IMR-90 (cell line): Measurements from ENCODE around the gene PNCK. TPM values are rescaled to one million over a fixed set of nuclear protein-coding genes. Genes with fewer than 3 reads are reported as not detected.

Experiments
- ATAC-seq: fragments of 200-7000 bp; cut with Tn5 transposase; 2 replicates; pipeline ENCODE4 v1.9.1; 2020; ENCODE audit warnings: low read depth, mild to moderate bottlenecking, moderate library complexity
- BruUV-seq: library from RNA; stranded (reverse); fragments of 400-500 nt; replicated peaks from 2 replicates; lab custom pipeline; 2021; lab: Mats Ljungman, UMichigan
- CTCF ChIA-PET: fragments of 300-600 bp; formaldehyde crosslinking; extraction: SDS; loops from one replicate; lab custom pipeline; 2021; ENCODE audit warnings: antibody characterized with exemption; lab: Yijun Ruan, JAX
- POLR2A ChIA-PET: fragments of 300-600 bp; sonication (Branson Sonifier 250); formaldehyde crosslinking; loops from one replicate; lab custom pipeline; 2022; ENCODE audit warnings: antibody characterized with exemption; ENCODE audit not compliant: unreplicated experiment; lab: Charles Lee
- DNase-seq: peaks from one replicate; pipeline ENCODE4 v3.0.0; 2013
- H2AFZ ChIP-seq: replicated peaks from 2 replicates; pipeline ENCODE3; 2013; ENCODE audit warnings: low read length, mild to moderate bottlenecking; ENCODE audit not compliant: poor library complexity
- H2AK5ac ChIP-seq: 2 replicates; pipeline ENCODE4 v1.6.1; 2013; ENCODE audit warnings: low read depth, low read length, inconsistent platforms
- H2AK9ac ChIP-seq: replicated peaks from 2 replicates; pipeline ENCODE3; 2013; ENCODE audit warnings: mild to moderate bottlenecking, low read depth, low read length, moderate library complexity; ENCODE audit not compliant: poor library complexity
- H2BK120ac ChIP-seq: 2 replicates; pipeline ENCODE4 v1.6.1; 2013; ENCODE audit warnings: low read depth, low read length, inconsistent platforms
- H2BK15ac ChIP-seq: 3 replicates; pipeline ENCODE4 v1.6.1; 2013; ENCODE audit warnings: low read depth, low read length, inconsistent platforms
- H2BK20ac ChIP-seq: 2 replicates; pipeline ENCODE4 v1.6.1; 2013; ENCODE audit warnings: low read depth, mild to moderate bottlenecking, inconsistent platforms, low read length, moderate library complexity
- H2BK5ac ChIP-seq: 2 replicates; pipeline ENCODE4 v1.6.1; 2013; ENCODE audit warnings: mild to moderate bottlenecking, low read depth, low read length, inconsistent platforms; ENCODE audit not compliant: poor library complexity, severe bottlenecking
- H3K14ac ChIP-seq: replicated peaks from 2 replicates; pipeline ENCODE4 v1.6.1; 2013; ENCODE audit warnings: low read depth, low read length, inconsistent platforms
- H3K18ac ChIP-seq: 2 replicates; pipeline ENCODE4 v1.6.1; 2013; ENCODE audit warnings: low read depth, low read length, control low read depth
- H3K23ac ChIP-seq: 2 replicates; pipeline ENCODE4 v1.6.1; 2013; ENCODE audit warnings: low read depth, low read length, inconsistent platforms
- H3K27ac ChIP-seq: 2 replicates; pipeline ENCODE4 v1.5.1; 2013; ENCODE audit warnings: mild to moderate bottlenecking, control low read depth, low read length; ENCODE audit not compliant: insufficient read depth
- H3K27me3 ChIP-seq: 2 replicates; pipeline ENCODE4 v1.6.1; 2013; ENCODE audit warnings: low read length; ENCODE audit not compliant: control insufficient read depth, insufficient read depth
- H3K36me3 ChIP-seq: 2 replicates; pipeline ENCODE4 v1.6.1; 2013; ENCODE audit warnings: low read length, mixed read lengths; ENCODE audit not compliant: control insufficient read depth, insufficient read depth
- H3K4ac ChIP-seq: 2 replicates; pipeline ENCODE4 v1.6.1; 2013; ENCODE audit warnings: low read depth, low read length, inconsistent platforms
- H3K4me1 ChIP-seq: 2 replicates; pipeline ENCODE4 v1.6.1; 2013; ENCODE audit warnings: low read length, mixed read lengths; ENCODE audit not compliant: control insufficient read depth, insufficient read depth
- H3K4me2 ChIP-seq: 2 replicates; pipeline ENCODE4 v1.6.1; 2013; ENCODE audit warnings: low read depth, mild to moderate bottlenecking, control low read depth, low read length, moderate library complexity
- H3K4me3 ChIP-seq: 2 replicates; pipeline ENCODE4 v1.5.1; 2013; ENCODE audit warnings: low read depth, mild to moderate bottlenecking, control low read depth, low read length, moderate library complexity; ENCODE audit not compliant: insufficient read depth
- H3K56ac ChIP-seq: 2 replicates; pipeline ENCODE4 v1.6.1; 2013; ENCODE audit warnings: low read length, inconsistent platforms; ENCODE audit not compliant: insufficient read depth; ENCODE audit errors: extremely low read depth
- H3K79me1 ChIP-seq, 2 experiments: 2 replicates each; pipeline ENCODE4 v1.6.1; 2013; ENCODE audit warnings: low read length in 2 of 2, inconsistent platforms in 1 of 2, low read depth in 1 of 2
- H3K9ac ChIP-seq: 2 replicates; pipeline ENCODE4 v1.6.1; 2013; ENCODE audit warnings: low read depth, low read length, control low read depth
- H3K9me1 ChIP-seq: 2 replicates; pipeline ENCODE4 v1.6.1; 2013; ENCODE audit warnings: low read length, inconsistent platforms; ENCODE audit not compliant: insufficient read depth
- H3K9me3 ChIP-seq: 2 replicates; pipeline ENCODE4 v1.6.1; 2013; ENCODE audit warnings: low read length; ENCODE audit not compliant: control insufficient read depth, insufficient read depth
- H4K20me1 ChIP-seq: 2 replicates; pipeline ENCODE4 v1.6.1; 2013; ENCODE audit warnings: low read length, inconsistent platforms; ENCODE audit not compliant: insufficient read depth
- H4K5ac ChIP-seq: 2 replicates; pipeline ENCODE4 v1.6.1; 2013; ENCODE audit warnings: mild to moderate bottlenecking, low read depth, low read length, control low read depth
- H4K8ac ChIP-seq, 2 experiments: 2 replicates each; pipeline ENCODE4 v1.6.1; 2013; ENCODE audit warnings: low read depth in 2 of 2, low read length in 2 of 2, control low read depth in 1 of 2, inconsistent platforms in 1 of 2
- H4K91ac ChIP-seq: 2 replicates; pipeline ENCODE4 v1.6.1; 2013; ENCODE audit warnings: low read depth, low read length, inconsistent platforms; ENCODE audit not compliant: insufficient read depth
- BHLHE40 ChIP-seq: fragments of 150-350 bp; IDR thresholded peaks from 2 replicates; pipeline ENCODE4 v1.6.1; 2016; ENCODE audit warnings: mild to moderate bottlenecking, low read depth, low read length
- CEBPB ChIP-seq: IDR thresholded peaks from 2 replicates; pipeline ENCODE4 v1.6.1; 2012; ENCODE audit warnings: low read depth, low read length, improper control_type of control experiment
- CHD1 ChIP-seq: IDR thresholded peaks from 2 replicates; pipeline ENCODE4 v1.6.1; 2012; ENCODE audit warnings: low read depth, low read length, improper control_type of control experiment
- FOS ChIP-seq: fragments of 150-350 bp; IDR thresholded peaks from 2 replicates; pipeline ENCODE4 v1.6.1; 2016; ENCODE audit warnings: low read depth, low read length
- MAFK ChIP-seq: IDR thresholded peaks from 2 replicates; pipeline ENCODE4 v1.6.1; 2012; ENCODE audit warnings: low read depth, low read length, improper control_type of control experiment
- MAZ ChIP-seq: IDR thresholded peaks from 2 replicates; pipeline ENCODE4 v1.6.1; 2012; ENCODE audit warnings: low read depth, mild to moderate bottlenecking, low read length, improper control_type of control experiment, moderate library complexity, borderline replicate concordance
- MXI1 ChIP-seq: IDR thresholded peaks from 2 replicates; pipeline ENCODE4 v1.6.1; 2012; ENCODE audit warnings: low read depth, mild to moderate bottlenecking, low read length, moderate library complexity, borderline replicate concordance
- NFE2L2 ChIP-seq: fragments of 150-350 bp; IDR thresholded peaks from 2 replicates; pipeline ENCODE4 v1.6.1; 2016; ENCODE audit warnings: low read depth, mild to moderate bottlenecking, low read length
- RAD21 ChIP-seq: IDR thresholded peaks from 2 replicates; pipeline ENCODE4 v1.6.1; 2012; ENCODE audit warnings: low read length, improper control_type of control experiment
- RCOR1 ChIP-seq: IDR thresholded peaks from 2 replicates; pipeline ENCODE4 v1.6.1; 2012; ENCODE audit warnings: mild to moderate bottlenecking, low read length, improper control_type of control experiment; ENCODE audit not compliant: insufficient replicate concordance
- RFX5 ChIP-seq: IDR thresholded peaks from 2 replicates; pipeline ENCODE4 v1.8.0; 2012; ENCODE audit warnings: low read depth, mild to moderate bottlenecking, low read length, moderate library complexity
- WGBS, 2 experiments: methylation state at CpG; one replicate each; pipeline versions ENCODE4 v1.1.5 to v1.1.7; 2013; ENCODE audit warnings: missing lambda C conversion rate in 2 of 2; ENCODE audit not compliant: insufficient read length in 1 of 2; ENCODE audit errors: extremely low coverage in 2 of 2; 5-methylcytosine and 5-hydroxymethylcytosine counted together
- dilution Hi-C: fragments of 300-500 bp; cut with HindIII; formaldehyde crosslinking; loops from one replicate; pipeline ENCODE4 v1.14.3; 2018; ENCODE audit warnings: low sequenced_read_pairs; ENCODE audit not compliant: unreplicated experiment
- in situ Hi-C: fragments of 300-500 bp; cut with MboI; formaldehyde crosslinking; loops from 3 replicates; pipeline ENCODE4 v1.14.3; 2019; ENCODE audit warnings: low sequenced_read_pairs, inconsistent platforms, mixed read lengths
- intact Hi-C: fragments of 100-400 bp; cut with micrococcal nuclease; formaldehyde crosslinking; loops from 2 replicates; pipeline ENCODE4 v1.10.0; 2022
- polyA plus RNA-seq, 3 experiments: library from polyadenylated mRNA; depleted of rRNA; stranded (reverse); fragments of >200 nt; gene quantifications; 2 replicates each; pipeline ENCODE4 v1.2.3, GENCODE V29; 2012; ENCODE audit warnings: low replicate concordance in 1 of 3
- total RNA-seq: library from RNA; depleted of rRNA; stranded (reverse); fragments of >200 nt; gene quantifications from 2 replicates; pipeline ENCODE4 v1.2.3, GENCODE V29; 2012
- TF ChIP-seq, protein P1 (sequence below): conservative IDR thresholded peaks from 2 replicates; pipeline ENCODE4 v1.5.1; 2012; ENCODE audit warnings: mild to moderate bottlenecking, low read depth, low read length, improper control_type of control experiment
- TF ChIP-seq, protein P2 (sequence below): fragments of 150-350 bp; IDR thresholded peaks from 2 replicates; pipeline ENCODE4 v1.6.1; 2016; ENCODE audit warnings: low read depth, mild to moderate bottlenecking, low read length, moderate library complexity, borderline replicate concordance
- TF ChIP-seq, protein P3 (sequence below): fragments of 150-350 bp; IDR thresholded peaks from 2 replicates; pipeline ENCODE4 v1.6.1; 2017; ENCODE audit warnings: mild to moderate bottlenecking, antibody characterized with exemption, low read length, low read depth

Gene PNCK
- total and polyA plus RNA-seq, 2 of the 4 experiments (the other 2 are of a cell fraction): 0.18 to 0.22 TPM

DNA sequence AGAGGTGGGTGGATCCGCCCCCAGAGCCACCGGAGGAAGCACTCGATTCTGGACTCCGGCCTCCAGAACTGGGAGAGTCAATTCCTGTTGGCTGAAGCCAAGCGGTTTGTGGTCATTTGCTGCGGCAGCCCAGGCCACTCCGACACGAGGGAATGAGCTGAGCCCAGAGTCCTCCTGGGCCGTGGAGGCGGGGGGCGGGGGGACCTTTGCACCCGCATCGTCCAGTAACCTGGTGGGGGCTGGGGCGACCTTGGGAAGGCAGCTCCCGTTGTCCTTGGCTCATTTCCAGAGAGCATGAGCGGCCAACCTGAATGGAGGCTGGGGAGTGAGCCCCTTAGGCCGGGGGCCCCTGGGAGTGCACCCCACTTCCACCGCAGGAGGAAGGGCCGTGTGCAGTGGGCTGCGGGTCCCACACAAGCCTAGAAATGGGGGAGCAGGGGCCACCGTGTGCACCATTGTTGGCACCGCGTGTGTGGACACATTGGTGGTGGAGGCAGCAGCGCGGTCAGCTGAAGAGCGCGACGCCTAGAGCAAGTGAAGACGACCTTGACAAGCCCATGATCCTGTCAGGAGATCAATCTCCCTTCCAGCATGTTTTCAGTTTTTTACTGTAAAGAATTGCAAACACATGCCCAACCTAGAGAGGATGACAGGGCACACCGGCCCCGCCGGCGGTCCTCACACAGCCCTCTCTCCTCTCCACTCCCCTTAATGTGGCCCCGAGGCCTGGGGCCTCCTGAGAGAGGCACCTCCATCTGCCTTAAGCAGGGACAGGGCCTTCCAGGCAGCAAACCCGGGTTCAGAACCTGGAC, 46.5 kb downstream of the PNCK start:
- DNase-seq (no peak), ATAC-seq (no peak)
- H4K91ac ChIP-seq: no peak overlapping the region
- H2AFZ ChIP-seq: no peak overlapping the region
- H2AK9ac ChIP-seq: no peak overlapping the region
- H4K20me1 ChIP-seq: no peaks in the 10 kb centered on the region
- no peak for TF ChIP-seq NFE2L2
- no peak for TF ChIP-seq RFX5
- TF ChIP-seq MXI1: no peak
- no peak for TF ChIP-seq RAD21
- no peak for TF ChIP-seq FOS
- TF ChIP-seq, protein P1, sequence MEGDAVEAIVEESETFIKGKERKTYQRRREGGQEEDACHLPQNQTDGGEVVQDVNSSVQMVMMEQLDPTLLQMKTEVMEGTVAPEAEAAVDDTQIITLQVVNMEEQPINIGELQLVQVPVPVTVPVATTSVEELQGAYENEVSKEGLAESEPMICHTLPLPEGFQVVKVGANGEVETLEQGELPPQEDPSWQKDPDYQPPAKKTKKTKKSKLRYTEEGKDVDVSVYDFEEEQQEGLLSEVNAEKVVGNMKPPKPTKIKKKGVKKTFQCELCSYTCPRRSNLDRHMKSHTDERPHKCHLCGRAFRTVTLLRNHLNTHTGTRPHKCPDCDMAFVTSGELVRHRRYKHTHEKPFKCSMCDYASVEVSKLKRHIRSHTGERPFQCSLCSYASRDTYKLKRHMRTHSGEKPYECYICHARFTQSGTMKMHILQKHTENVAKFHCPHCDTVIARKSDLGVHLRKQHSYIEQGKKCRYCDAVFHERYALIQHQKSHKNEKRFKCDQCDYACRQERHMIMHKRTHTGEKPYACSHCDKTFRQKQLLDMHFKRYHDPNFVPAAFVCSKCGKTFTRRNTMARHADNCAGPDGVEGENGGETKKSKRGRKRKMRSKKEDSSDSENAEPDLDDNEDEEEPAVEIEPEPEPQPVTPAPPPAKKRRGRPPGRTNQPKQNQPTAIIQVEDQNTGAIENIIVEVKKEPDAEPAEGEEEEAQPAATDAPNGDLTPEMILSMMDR: no peak
- TF ChIP-seq, protein P2, sequence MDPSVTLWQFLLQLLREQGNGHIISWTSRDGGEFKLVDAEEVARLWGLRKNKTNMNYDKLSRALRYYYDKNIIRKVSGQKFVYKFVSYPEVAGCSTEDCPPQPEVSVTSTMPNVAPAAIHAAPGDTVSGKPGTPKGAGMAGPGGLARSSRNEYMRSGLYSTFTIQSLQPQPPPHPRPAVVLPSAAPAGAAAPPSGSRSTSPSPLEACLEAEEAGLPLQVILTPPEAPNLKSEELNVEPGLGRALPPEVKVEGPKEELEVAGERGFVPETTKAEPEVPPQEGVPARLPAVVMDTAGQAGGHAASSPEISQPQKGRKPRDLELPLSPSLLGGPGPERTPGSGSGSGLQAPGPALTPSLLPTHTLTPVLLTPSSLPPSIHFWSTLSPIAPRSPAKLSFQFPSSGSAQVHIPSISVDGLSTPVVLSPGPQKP: no peak
- no peak for TF ChIP-seq CHD1
- TF ChIP-seq RCOR1: no peak
- TF ChIP-seq, protein P3, sequence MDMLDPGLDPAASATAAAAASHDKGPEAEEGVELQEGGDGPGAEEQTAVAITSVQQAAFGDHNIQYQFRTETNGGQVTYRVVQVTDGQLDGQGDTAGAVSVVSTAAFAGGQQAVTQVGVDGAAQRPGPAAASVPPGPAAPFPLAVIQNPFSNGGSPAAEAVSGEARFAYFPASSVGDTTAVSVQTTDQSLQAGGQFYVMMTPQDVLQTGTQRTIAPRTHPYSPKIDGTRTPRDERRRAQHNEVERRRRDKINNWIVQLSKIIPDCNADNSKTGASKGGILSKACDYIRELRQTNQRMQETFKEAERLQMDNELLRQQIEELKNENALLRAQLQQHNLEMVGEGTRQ: no peak
- TF ChIP-seq BHLHE40: no peak
- TF ChIP-seq MAFK: no peak
- no peak for TF ChIP-seq MAZ
- no peak for TF ChIP-seq CEBPB
- POLR2A ChIA-PET: no interaction called here
- CTCF ChIA-PET: no interaction called here
- H3K18ac ChIP-seq: no peak overlapping the region
- no peak overlapping the region for H2BK5ac ChIP-seq
- no peak overlapping the region for H2BK20ac ChIP-seq
- peaks cover 6% of the 10 kb centered on the region for H3K9me3 ChIP-seq
- peaks cover 27% of the 10 kb centered on the region for H3K27me3 ChIP-seq
- H3K23ac ChIP-seq: no peak overlapping the region
- no peaks in the 10 kb centered on the region for H3K79me1 ChIP-seq
- no peak overlapping the region for H2BK120ac ChIP-seq
- no peak overlapping the region for H3K14ac ChIP-seq
- no peak overlapping the region for H2AK5ac ChIP-seq
- in situ Hi-C loops: no loop called here
- no peak overlapping the region for H2BK15ac ChIP-seq
- no peaks in the 10 kb centered on the region for H3K36me3 ChIP-seq
- H3K4ac ChIP-seq: no peak overlapping the region
- H3K4me3 ChIP-seq: no peak overlapping the region
- H3K4me2 ChIP-seq: no peak overlapping the region
- H4K8ac ChIP-seq: no peak overlapping the region
- H3K9ac ChIP-seq: no peak overlapping the region
- no peaks in the 10 kb centered on the region for H3K4me1 ChIP-seq
- dilution Hi-C loops: no loop called here
- intact Hi-C loops: no loop called here
- no peak overlapping the region for H3K27ac ChIP-seq
- no peak overlapping the region for H3K56ac ChIP-seq
- no peak overlapping the region for H4K5ac ChIP-seq
- no TSS peak for BruUV-seq
- H3K9me1 ChIP-seq: no peaks in the 10 kb centered on the region
- whole genome bisulfite sequencing, 2 experiments: 61% methylated on average over 10 of the region's 35 CpGs; no CpG with 5 or more reads in 1 of the 2 experiments
